ENCODE results near the gene IER5L. TPM values are rescaled to one million over a fixed set of nuclear protein-coding genes. Genes with fewer than 3 reads are reported as not detected.

The IER5L gene
- total RNA-seq, 1 donor from 2014 or later = 86.1 TPM

- intact Hi-C loops (cut with DNase I) = no loop called here
- Histone ChIP-seq H3K4me3 (no peak overlapping the region), H3K27me3 (no peaks in the 10 kb centered on the region), H3K27ac (no peak overlapping the region), H3K36me3 (no peaks in the 10 kb centered on the region), H3K4me1 (no peaks in the 10 kb centered on the region), H3K9me3 (no peaks in the 10 kb centered on the region)
- DNase-seq (ENCODE audit: low spot score in 2 of 2) = no peak
- no peak for TF ChIP-seq CTCF (IDR thresholded peaks at IDR 0.05)
Measured at GRCh38 chr9:129223551-129224208, 45.6 kb upstream of the IER5L start.

GRCh38 chr9:129222819-129223218 lies 44.8 kb upstream of the IER5L start:
- Histone ChIP-seq H3K4me3 (no peak overlapping the region), H3K9me3 (no peaks in the 10 kb centered on the region), H3K4me1 (no peaks in the 10 kb centered on the region), H3K27ac (no peak overlapping the region), H3K27me3 (no peaks in the 10 kb centered on the region), H3K36me3 (no peaks in the 10 kb centered on the region)
- intact Hi-C loops (cut with DNase I) = no loop called here
- no peak for DNase-seq (ENCODE audit: low spot score in 2 of 2)
- no peak for TF ChIP-seq CTCF (IDR thresholded peaks at IDR 0.05)

DNA sequence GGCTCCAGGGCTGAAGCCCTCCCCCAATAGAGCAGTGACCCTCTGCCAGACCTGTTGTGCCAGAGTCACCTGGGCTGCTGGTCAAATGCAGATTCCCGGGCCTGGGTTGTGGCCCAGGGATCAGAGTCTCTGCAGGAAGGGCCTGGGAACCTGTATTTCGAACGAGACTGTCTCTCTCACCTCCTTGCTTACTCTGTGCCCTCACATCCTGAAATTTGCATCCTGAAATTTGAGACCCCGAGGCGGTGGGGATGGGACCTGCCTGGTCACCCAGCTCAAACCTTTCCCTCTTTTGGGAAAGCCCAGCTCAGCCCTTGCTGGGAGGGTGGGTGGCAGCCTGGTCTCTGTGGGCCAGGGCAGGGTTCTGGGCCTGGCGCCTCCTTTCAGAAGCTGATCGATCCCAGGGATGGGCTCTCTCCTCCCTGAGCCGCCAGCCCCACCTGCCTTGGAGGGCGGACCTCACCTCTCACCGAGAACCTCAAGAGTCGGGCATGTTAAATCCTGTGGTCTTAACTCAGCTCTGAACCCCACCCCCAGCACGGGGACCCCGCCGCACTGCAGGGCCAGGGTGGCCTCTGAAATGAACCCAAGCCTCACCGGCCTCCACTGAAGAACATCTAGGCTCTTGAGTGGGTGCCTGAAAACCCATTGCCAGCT lies 44.0 kb upstream of the IER5L start:
- no peak for TF ChIP-seq CTCF (IDR thresholded peaks at IDR 0.05)
- Histone ChIP-seq H3K27ac (no peak overlapping the region), H3K9me3 (no peaks in the 10 kb centered on the region), H3K36me3 (no peaks in the 10 kb centered on the region), H3K27me3 (no peaks in the 10 kb centered on the region), H3K4me1 (no peaks in the 10 kb centered on the region), H3K4me3 (no peak overlapping the region)
- DNase-seq (ENCODE audit: low spot score in 2 of 2) = no peak
- intact Hi-C loops (cut with DNase I) = no loop called here

DNA sequence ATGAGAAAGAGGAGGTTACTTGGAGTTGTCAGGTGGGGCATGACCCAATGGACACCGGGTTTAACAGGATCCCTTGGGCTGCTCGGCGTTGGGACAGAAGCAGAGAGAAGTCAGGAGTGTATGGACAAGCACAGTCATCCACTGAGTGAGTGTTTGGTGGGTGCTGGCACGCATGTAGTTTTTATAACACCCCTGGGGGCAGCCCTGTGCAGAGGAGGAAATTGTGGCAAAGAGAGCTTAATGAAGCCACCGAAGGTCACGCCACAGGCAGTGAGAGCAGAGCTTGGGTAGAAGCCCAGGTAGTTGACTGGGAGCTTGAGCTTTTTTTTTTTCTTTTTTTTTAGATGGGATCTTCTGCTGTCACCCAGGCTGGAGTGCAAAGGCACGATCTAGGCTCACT lies 43.2 kb upstream of the IER5L start:
- H3K9me3 ChIP-seq = no peaks in the 10 kb centered on the region
- no peak overlapping the region for H3K4me3 ChIP-seq
- no peaks in the 10 kb centered on the region for H3K27me3 ChIP-seq
- H3K4me1 ChIP-seq = no peaks in the 10 kb centered on the region
- no peak for TF ChIP-seq CTCF (IDR thresholded peaks at IDR 0.05)
- no peak overlapping the region for H3K27ac ChIP-seq
- intact Hi-C loops (cut with DNase I) = no loop called here
- no peak for DNase-seq (ENCODE audit: low spot score in 2 of 2)
- H3K36me3 ChIP-seq = no peaks in the 10 kb centered on the region

DNA sequence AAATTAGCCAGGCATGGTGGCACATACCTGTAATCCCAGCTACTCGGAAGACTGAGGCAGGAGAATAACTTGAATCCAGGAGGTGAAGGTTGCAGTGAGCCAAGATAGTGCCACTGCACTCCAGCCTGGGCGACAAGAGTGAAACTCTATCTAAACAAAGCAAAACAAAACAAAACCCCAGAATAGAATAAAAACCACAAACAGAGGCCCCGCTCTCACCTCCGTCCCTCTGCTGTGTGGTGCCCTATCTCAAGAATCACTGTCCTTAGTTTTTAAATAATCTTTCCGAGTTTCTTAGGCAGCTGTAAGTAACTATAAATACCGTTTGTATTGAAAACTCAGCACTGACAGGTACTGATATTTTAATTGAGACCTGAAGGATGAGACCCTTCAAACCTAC lies 42.7 kb upstream of the IER5L start:
- no peak for DNase-seq (ENCODE audit: low spot score in 2 of 2)
- Histone ChIP-seq H3K9me3 (no peaks in the 10 kb centered on the region), H3K4me3 (no peak overlapping the region), H3K27ac (no peak overlapping the region), H3K27me3 (no peaks in the 10 kb centered on the region), H3K4me1 (no peaks in the 10 kb centered on the region), H3K36me3 (no peaks in the 10 kb centered on the region)
- intact Hi-C loops (cut with DNase I) = no loop called here
- no peak for TF ChIP-seq CTCF (IDR thresholded peaks at IDR 0.05)

All from ascending aorta (tissue), 2 donors.